Activated T-helper 1 cell treated with anti-CD3 and anti-CD28 coated beads, Interleukin-2, amount 50 U/mL, for 16 hours (primary cell): ENCODE results near the gene MOSMO.
A peak's percentile ranks its signal among the peaks of the same experiment; 100 is the strongest.
"Not testable (repeated sequence)": the region's sequence is repeated elsewhere in the genome, so short reads cannot be mapped to it uniquely, and the experiment has no call there.

Experiments
- DNase-seq, 2 donors: peaks; one replicate each; pipeline ENCODE4 v3.0.0-alpha.2; 2020; ENCODE audit warnings: low read depth in 1 of 2, low spot score in 1 of 2

Gene MOSMO

GRCh38 chr16:22043882-22044281, 36.0 kb downstream of the MOSMO start:
- not testable (repeated sequence) for DNase-seq

GRCh38 chr16:22045888-22046287, 38.0 kb downstream of the MOSMO start:
- not testable (repeated sequence) for DNase-seq

DNA sequence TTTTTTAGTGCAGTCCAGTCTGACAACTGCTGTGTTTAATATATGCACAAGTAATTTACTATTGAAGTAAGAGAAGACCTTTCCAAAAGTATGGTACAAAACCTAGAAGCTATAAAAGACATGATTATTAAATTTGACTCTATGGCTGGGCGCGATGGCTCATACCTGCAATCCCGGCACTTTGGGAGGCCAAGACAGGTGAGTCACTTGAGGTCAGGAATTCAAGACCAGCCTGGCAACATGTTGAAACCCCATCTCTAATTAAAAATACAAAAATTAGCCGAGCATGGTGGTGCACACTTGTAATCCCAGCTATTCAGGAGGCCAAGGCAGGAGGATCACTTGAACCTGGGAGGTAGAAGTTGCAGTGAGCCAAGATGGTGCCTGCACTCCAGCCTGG, 43.1 kb downstream of the MOSMO start:
- DNase-seq = no peak

- DNase-seq = no peak
These were observed 45.1 kb downstream of the MOSMO start for GRCh38 chr16:22052980-22053379.

- DNase-seq = no peak
These were observed 46.0 kb downstream of the MOSMO start for GRCh38 chr16:22053921-22054341.

- DNase-seq = no peak
These were observed 47.1 kb downstream of the MOSMO start for GRCh38 chr16:22054847-22055590.

GRCh38 chr16:22055881-22056280, 48.0 kb downstream of the MOSMO start:
- no peak for DNase-seq

DNA sequence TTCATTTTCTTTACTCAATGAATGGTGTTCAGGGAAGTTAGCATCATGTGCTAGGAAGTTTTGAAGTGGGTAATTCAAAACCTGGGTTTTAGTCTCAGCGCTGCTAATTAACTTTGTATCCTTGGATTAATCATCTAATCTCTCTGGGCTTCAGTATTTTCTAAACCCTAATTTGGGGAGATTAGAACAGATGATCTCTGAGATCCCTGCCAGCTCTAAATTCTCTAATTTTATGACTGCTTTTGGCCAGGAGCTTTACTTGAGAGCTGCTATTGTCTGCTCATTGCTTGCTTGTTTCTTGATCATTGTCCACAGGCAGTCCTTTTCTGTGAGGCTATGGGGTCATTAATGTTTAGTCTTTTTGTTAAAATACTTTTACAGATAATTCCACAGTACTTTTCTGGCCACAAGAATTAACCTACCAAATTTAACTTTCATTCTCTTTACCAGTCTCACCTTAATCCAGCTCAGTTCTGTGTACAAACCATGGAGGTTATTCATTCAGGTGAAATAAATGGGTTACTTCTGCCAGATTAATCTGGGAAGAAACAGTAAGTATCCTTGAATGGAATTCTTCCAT, 56.1 kb downstream of the MOSMO start:
- no peak for DNase-seq

- DNase-seq = no peak
These were observed 57.3 kb downstream of the MOSMO start for GRCh38 chr16:22065252-22065651.

GRCh38 chr16:22070361-22071330, 62.7 kb downstream of the MOSMO start:
- no peak for DNase-seq

DNA sequence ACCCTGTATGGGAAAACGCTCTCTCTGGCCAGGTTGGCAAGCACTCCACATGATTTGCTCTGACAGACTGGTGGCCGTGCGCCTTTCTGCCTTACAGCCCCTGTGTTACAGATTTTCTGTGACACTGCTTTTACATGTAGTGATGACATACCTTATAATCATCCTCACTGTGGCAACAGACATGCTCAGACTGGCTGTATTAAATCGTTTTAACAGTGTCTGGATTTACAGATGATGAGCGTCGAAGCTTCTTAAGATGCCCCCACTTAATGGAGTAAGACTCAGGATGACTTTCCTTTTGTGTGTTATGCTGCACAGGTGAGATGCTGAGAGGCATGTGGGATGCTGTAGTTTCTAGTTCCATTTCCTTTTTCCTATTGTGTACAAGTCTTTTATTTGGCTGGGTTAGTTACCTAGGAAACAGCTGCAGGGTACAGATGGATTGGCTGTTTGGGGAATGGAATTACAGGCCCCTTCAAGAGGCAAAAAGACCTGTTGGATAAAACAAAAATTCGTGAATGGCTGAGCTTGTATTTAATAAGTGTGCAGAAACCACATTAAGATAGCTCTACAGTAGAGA, 63.5 kb downstream of the MOSMO start:
- DNase-seq = no peak

- no peak for DNase-seq
These were observed 65.4 kb downstream of the MOSMO start for GRCh38 chr16:22073350-22073749.

DNA sequence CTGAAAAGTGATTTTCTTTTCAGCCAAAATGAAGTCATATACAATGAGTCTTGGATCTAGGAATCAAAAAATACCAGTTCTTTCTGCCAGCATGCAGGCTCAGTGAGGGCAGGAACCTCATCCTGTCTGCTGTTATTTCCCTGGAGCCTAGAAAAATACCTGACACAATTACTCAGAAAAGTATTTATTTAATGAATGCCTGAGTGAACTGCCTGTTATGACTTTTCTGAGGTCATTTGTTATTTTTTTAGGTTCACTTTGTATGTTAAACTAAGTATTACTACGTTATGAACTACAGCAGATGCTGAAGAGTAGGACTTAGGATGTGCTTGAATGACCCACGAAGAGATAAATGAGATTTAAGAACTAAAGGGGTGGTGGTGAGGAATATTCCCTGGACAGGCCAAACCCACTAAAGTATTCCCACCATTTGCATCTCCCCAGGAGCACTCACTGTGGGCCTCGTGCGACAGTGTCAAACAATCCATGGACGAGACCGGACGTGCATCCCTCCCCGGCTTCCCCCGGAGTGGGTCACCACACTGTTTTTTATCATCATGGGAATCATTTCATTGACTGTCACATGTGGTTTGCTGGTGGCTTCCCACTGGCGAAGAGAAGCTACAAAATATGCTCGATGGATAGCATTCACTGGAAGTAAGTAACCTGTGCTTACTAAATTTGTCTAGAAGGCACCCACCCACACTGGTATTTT, 67.3 kb downstream of the MOSMO start:
- no peak for DNase-seq

DNA sequence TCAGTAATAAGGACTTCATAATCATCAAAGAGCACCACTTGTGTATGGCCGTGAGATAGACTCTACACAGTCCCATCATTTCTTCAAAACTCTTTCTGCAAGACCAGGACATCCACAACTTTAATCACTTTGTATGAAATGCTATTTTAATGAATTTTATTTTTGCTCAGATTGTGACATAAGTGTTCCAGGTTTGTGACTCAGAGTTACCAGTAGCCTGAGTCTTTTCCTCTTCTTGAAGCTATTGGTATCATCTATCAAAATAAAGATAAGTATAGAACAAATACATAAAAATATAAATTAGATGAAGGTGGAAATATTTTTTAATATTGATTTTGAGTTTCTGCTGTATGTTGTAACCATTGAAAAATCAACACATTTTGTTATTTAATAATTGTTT, 67.9 kb downstream of the MOSMO start:
- DNase-seq = no peak

DNA sequence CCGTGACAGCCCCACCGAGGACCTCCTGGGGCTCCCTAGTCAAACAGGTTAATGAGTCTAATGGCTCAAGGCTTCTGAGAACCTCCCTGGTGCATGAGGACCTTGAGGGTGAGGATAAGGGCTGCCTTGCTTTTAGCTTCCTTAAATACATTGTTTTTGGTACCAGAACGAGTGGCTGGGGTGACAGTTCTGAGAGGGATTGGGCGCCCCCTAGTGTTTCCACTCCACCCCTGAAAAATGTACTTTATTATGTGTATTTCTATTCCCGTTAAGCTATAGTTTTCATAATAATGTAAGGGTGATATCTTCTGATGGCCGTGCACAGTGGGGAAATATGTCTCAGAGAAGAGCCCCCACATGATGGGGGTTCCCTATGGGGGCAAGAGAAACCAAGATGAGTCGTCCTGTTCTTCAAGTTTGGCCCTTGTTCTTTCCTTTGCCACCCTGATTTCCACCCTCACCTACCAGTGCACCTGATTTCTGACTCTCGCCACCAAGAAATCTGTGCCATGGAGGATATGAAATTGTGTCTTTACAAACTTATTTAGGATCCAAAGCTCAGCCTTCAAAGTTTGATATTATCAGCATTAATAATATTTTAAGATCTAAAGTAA, 69.9 kb downstream of the MOSMO start:
- peak; percentile 49 to 60 for DNase-seq

DNA sequence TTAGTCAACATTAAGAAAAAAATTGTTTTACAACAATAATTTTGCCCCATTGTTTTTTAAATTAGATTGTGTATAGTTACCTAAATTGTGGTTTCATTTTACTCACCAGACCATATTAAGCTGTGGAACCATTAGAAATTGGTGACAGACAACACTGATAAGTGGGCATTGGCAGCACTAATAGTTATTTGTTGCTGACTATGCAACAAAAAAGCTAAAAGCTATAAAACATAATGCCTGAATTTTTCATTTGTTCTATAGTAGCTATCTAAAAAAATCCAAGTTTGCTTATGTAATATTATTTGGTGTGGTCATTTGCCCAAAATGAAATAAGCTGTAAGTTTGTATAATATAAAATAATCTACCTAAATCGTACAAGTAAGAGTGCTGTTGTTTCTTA, 70.7 kb downstream of the MOSMO start:
- no peak for DNase-seq

DNA sequence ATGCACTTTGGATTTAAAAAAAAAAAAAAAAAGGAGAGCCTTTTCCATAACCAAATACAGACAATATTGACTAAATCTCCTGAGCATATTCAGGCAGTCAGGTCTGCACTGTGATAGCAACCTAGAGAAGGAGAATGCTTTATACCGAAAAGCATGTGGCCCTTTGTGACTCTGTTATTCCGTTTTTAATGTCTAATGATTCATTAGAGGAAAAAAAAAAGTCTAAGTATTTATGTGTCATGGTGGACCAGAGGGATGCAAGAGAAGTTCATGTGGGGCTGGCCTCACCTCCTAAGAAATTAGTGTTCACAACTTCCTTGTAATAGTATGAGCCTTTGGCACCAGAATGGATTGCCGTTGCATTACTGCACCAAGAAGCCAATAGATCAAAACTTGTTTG, 73.1 kb downstream of the MOSMO start:
- no peak for DNase-seq

GRCh38 chr16:22086440-22086839, 78.5 kb downstream of the MOSMO start:
- no peak for DNase-seq

- no peak for DNase-seq
These were observed 80.7 kb downstream of the MOSMO start for GRCh38 chr16:22088642-22089041.

- DNase-seq = no peak
These were observed 82.0 kb downstream of the MOSMO start for GRCh38 chr16:22089910-22090309.
